HUES64 (cell line): ENCODE measurements around the gene WIPF3.

ENCODE experiments used
- H3K27ac ChIP-seq: 2 replicates; pipeline ENCODE4 v1.7.0; 2013; ENCODE audit warnings: low read depth, low read length, inconsistent platforms
- H3K27me3 ChIP-seq: 2 replicates; pipeline ENCODE4 v1.6.1; 2013; ENCODE audit warnings: mild to moderate bottlenecking, low read length; ENCODE audit not compliant: insufficient read depth
- H3K36me3 ChIP-seq: 2 replicates; pipeline ENCODE4 v1.6.1; 2013; ENCODE audit warnings: mild to moderate bottlenecking, low read length; ENCODE audit not compliant: insufficient read depth
- H3K4me1 ChIP-seq: 2 replicates; pipeline ENCODE4 v1.6.1; 2013; ENCODE audit warnings: mild to moderate bottlenecking, low read length, moderate library complexity; ENCODE audit not compliant: insufficient read depth
- H3K4me3 ChIP-seq: 2 replicates; pipeline ENCODE4 v1.5.1; 2013; ENCODE audit warnings: mild to moderate bottlenecking, low read length, moderate library complexity
- H3K9ac ChIP-seq: 2 replicates; pipeline ENCODE4 v1.6.1; 2013; ENCODE audit warnings: mild to moderate bottlenecking, low read depth, low read length
- H3K9me3 ChIP-seq: 2 replicates; pipeline ENCODE4 v1.6.1; 2013; ENCODE audit warnings: low read depth, low read length; ENCODE audit not compliant: insufficient read depth
- WGBS: fragments of 150-250, 120-280 bp; methylation state at CpG from one replicate; pipeline ENCODE4 v1.1.7; 2013; ENCODE audit warnings: missing lambda C conversion rate; 5-methylcytosine and 5-hydroxymethylcytosine counted together

Gene WIPF3

GRCh38 chr7:29864656-29865055 lies 58.3 kb downstream of the WIPF3 start:
- peaks cover 7% of the 10 kb centered on the region; the same call in 1 of the 2 replicates for H3K4me1 ChIP-seq
- H3K9me3 ChIP-seq, result no peaks in the 10 kb centered on the region
- WGBS, result 96% methylated on average over 2 of the region's 2 CpGs
- no peaks in the 10 kb centered on the region for H3K27me3 ChIP-seq
- H3K36me3 ChIP-seq, result no peaks in the 10 kb centered on the region
- no peak overlapping the region for H3K27ac ChIP-seq
- H3K4me3 ChIP-seq, result no peak overlapping the region
- H3K9ac ChIP-seq, result no peak overlapping the region

DNA sequence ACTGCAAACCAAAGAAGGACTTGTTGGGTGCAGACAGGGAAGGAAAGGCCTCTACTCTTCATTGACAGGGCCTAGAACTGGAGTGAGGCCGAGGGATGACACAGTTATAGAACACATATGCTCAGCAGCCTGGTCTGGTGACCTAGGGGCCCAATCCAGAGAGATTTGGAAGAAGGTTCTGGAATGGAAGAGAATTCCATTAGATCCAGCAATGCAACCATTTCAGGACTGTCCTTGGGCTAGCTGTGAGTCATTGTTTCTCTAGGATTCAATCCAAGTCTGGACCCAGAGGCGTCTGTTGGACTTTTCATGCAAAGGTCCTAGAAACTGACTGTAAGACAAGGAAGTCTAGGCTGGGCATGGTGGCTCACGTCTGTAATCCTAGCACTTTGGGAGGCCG lies 59.2 kb downstream of the WIPF3 start:
- Histone ChIP-seq H3K4me1 (peaks cover under 1% of the 10 kb centered on the region; the same call in 1 of the 2 replicates), H3K36me3 (no peaks in the 10 kb centered on the region), H3K9ac (no peak overlapping the region), H3K4me3 (no peak overlapping the region), H3K27me3 (no peaks in the 10 kb centered on the region), H3K27ac (no peak overlapping the region), H3K9me3 (no peaks in the 10 kb centered on the region)
- 95% methylated on average over 4 of the region's 4 CpGs for WGBS

DNA sequence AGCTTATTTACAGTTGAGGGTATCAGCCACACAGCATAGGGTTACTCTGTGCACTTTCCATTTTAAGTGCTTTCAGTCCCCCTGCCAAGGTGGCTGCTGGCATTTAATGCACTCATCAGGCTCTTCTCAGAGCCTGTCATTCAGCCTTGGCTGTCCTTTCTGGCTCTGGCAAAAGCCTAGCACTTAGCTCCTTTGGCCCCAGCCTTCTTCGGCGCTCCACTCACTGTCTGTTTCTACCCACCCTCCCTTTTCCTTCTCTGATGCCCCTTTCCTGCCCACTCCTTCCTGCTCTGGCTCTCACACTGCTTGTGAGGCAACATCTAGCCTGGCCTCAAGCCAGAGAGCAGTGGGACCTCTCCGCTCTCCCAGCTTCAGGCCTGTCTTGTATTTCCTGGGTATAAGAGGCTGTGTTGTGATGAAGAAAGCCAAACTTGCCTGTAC lies 60.2 kb downstream of the WIPF3 start:
- no peak overlapping the region for H3K27ac ChIP-seq
- no peak overlapping the region for H3K9ac ChIP-seq
- no peaks in the 10 kb centered on the region for H3K4me1 ChIP-seq
- H3K4me3 ChIP-seq, result no peak overlapping the region
- no peaks in the 10 kb centered on the region for H3K27me3 ChIP-seq
- WGBS, result 95% methylated on average over 3 of the region's 3 CpGs
- no peaks in the 10 kb centered on the region for H3K9me3 ChIP-seq
- no peaks in the 10 kb centered on the region for H3K36me3 ChIP-seq

- WGBS, result 88% methylated on average over 5 of the region's 5 CpGs
- Histone ChIP-seq H3K4me3 (no peak overlapping the region), H3K4me1 (no peaks in the 10 kb centered on the region), H3K9me3 (no peaks in the 10 kb centered on the region), H3K27me3 (no peaks in the 10 kb centered on the region), H3K9ac (no peak overlapping the region), H3K27ac (no peak overlapping the region), H3K36me3 (no peaks in the 10 kb centered on the region)
Measured at GRCh38 chr7:29871787-29872398, 65.6 kb downstream of the WIPF3 start.

GRCh38 chr7:29873644-29874294 lies 67.5 kb downstream of the WIPF3 start:
- Histone ChIP-seq H3K4me3 (no peak overlapping the region), H3K4me1 (no peaks in the 10 kb centered on the region), H3K9ac (no peak overlapping the region), H3K36me3 (no peaks in the 10 kb centered on the region), H3K27me3 (no peaks in the 10 kb centered on the region), H3K9me3 (no peaks in the 10 kb centered on the region), H3K27ac (no peak overlapping the region)
- WGBS, result 93% methylated on average over 4 of the region's 4 CpGs

- H3K9ac ChIP-seq, result no peak overlapping the region
- no peak overlapping the region for H3K27ac ChIP-seq
- 93% methylated on average over 13 of the region's 13 CpGs for WGBS
- H3K4me3 ChIP-seq, result no peak overlapping the region
- no peaks in the 10 kb centered on the region for H3K36me3 ChIP-seq
- H3K27me3 ChIP-seq, result no peaks in the 10 kb centered on the region
- no peaks in the 10 kb centered on the region for H3K4me1 ChIP-seq
- no peaks in the 10 kb centered on the region for H3K9me3 ChIP-seq
Measured at GRCh38 chr7:29875741-29876140, 69.4 kb downstream of the WIPF3 start.

- H3K9me3 ChIP-seq, result no peaks in the 10 kb centered on the region
- H3K4me1 ChIP-seq, result peaks cover 8% of the 10 kb centered on the region
- H3K36me3 ChIP-seq, result no peaks in the 10 kb centered on the region
- WGBS, result 93% methylated on average over 3 of the region's 3 CpGs
- H3K9ac ChIP-seq, result no peak overlapping the region
- H3K4me3 ChIP-seq, result no peak overlapping the region
- no peak overlapping the region for H3K27ac ChIP-seq
- H3K27me3 ChIP-seq, result no peaks in the 10 kb centered on the region
Measured at GRCh38 chr7:29877196-29877595, 70.9 kb downstream of the WIPF3 start.

GRCh38 chr7:29878081-29878688 lies 71.9 kb downstream of the WIPF3 start:
- Histone ChIP-seq H3K27ac (no peak overlapping the region), H3K36me3 (no peaks in the 10 kb centered on the region), H3K4me3 (no peak overlapping the region), H3K27me3 (peaks cover 2% of the 10 kb centered on the region; the same call in 1 of the 2 replicates), H3K9me3 (no peaks in the 10 kb centered on the region), H3K4me1 (peaks cover 18% of the 10 kb centered on the region), H3K9ac (no peak overlapping the region)
- WGBS, result 89% methylated on average over 4 of the region's 5 CpGs

GRCh38 chr7:29879609-29880008 lies 73.3 kb downstream of the WIPF3 start:
- Histone ChIP-seq H3K4me1 (peaks cover 24% of the 10 kb centered on the region), H3K36me3 (no peaks in the 10 kb centered on the region), H3K9me3 (no peaks in the 10 kb centered on the region), H3K27me3 (peaks cover 6% of the 10 kb centered on the region; the same call in 1 of the 2 replicates), H3K4me3 (no peak overlapping the region), H3K27ac (no peak overlapping the region), H3K9ac (no peak overlapping the region)
- 81% methylated on average over 2 of the region's 2 CpGs for WGBS

- no peaks in the 10 kb centered on the region for H3K9me3 ChIP-seq
- H3K27me3 ChIP-seq, result peaks cover 6% of the 10 kb centered on the region; the same call in 1 of the 2 replicates
- H3K9ac ChIP-seq, result no peak overlapping the region
- H3K4me3 ChIP-seq, result no peak overlapping the region
- H3K27ac ChIP-seq, result no peak overlapping the region
- WGBS, result 32% methylated on average over 7 of the region's 7 CpGs
- peaks cover 24% of the 10 kb centered on the region for H3K4me1 ChIP-seq
- H3K36me3 ChIP-seq, result no peaks in the 10 kb centered on the region
Measured at GRCh38 chr7:29881724-29882123, 75.4 kb downstream of the WIPF3 start.

- 91% methylated on average over 1 of the region's 1 CpG for WGBS
- no peak overlapping the region for H3K9ac ChIP-seq
- H3K9me3 ChIP-seq, result no peaks in the 10 kb centered on the region
- H3K27me3 ChIP-seq, result peaks cover 6% of the 10 kb centered on the region; the same call in 1 of the 2 replicates
- no peaks in the 10 kb centered on the region for H3K36me3 ChIP-seq
- no peak overlapping the region for H3K27ac ChIP-seq
- H3K4me1 ChIP-seq, result peaks cover 24% of the 10 kb centered on the region
- no peak overlapping the region for H3K4me3 ChIP-seq
Measured at GRCh38 chr7:29882481-29882880, 76.2 kb downstream of the WIPF3 start.
